BLaER1 treated with 17β-estradiol and CSF1 and Interleukin-3, amounts not matched to agents 10 nM and 100 nM (cell line): ENCODE measurements around the gene KHDC4.
"Not testable (repeated sequence)": the region's sequence is repeated elsewhere in the genome, so short reads cannot be mapped to it uniquely, and the experiment has no call there.

Source experiments
- H3K27ac ChIP-seq, 11 experiments: shearing (Covaris generic); formaldehyde crosslinking; 2 replicates each; pipeline ENCODE4 v1.8.1; 2022
- H3K27me3 ChIP-seq, 11 experiments: shearing (Covaris generic); formaldehyde crosslinking; 2 replicates each; pipeline ENCODE4 v1.8.1; 2022
- H3K36me3 ChIP-seq, 11 experiments: shearing (Covaris generic); formaldehyde crosslinking; 2 replicates each; pipeline ENCODE4 v1.8.1; 2022
- H3K4me1 ChIP-seq, 10 experiments: shearing (Covaris generic); formaldehyde crosslinking; 2 replicates each; pipeline ENCODE4 v1.8.1; 2022
- H3K4me2 ChIP-seq, 11 experiments: shearing (Covaris generic); formaldehyde crosslinking; 2 replicates each; pipeline ENCODE4 v1.8.1; 2022
- H3K4me3 ChIP-seq, 10 experiments: shearing (Covaris generic); formaldehyde crosslinking; 2 replicates each; pipeline ENCODE4 v1.8.1; 2022
- H3K9ac ChIP-seq, 11 experiments: shearing (Covaris generic); formaldehyde crosslinking; 2 replicates each; pipeline ENCODE4 v1.8.1; 2022
- H3K9me3 ChIP-seq, 11 experiments: shearing (Covaris generic); formaldehyde crosslinking; replicated peaks in 1 of 11; 2 replicates each; pipeline ENCODE4 v1.8.1; 2022
- H4K20me1 ChIP-seq, 11 experiments: shearing (Covaris generic); formaldehyde crosslinking; 2 replicates each; pipeline ENCODE4 v1.8.1; 2022
- Cebpa-rat ChIP-seq, 11 experiments: shearing (Covaris generic); IDR thresholded peaks; 2 replicates each; pipeline ENCODE4 v1.8.1; 2022

The KHDC4 gene

GRCh38 chr1:155932081-155932480 is 2.1 kb downstream of the KHDC4 start:
- H3K4me2 ChIP-seq, result peak overlapping the region; percentile 81 to 96 (median 91)
- no peaks in the 10 kb centered on the region for H3K27me3 ChIP-seq
- no peak overlapping the region for H3K27ac ChIP-seq
- peaks cover 53 to 69% (median 66%) of the 10 kb centered on the region in 11 experiments for H4K20me1 ChIP-seq
- H3K9me3 ChIP-seq, result no peaks in the 10 kb centered on the region
- peak overlapping the region in 9 of 11 experiments; percentile 43 to 99 (median 95); a peak in 17 of 22 replicates for H3K9ac ChIP-seq
- H3K4me3 ChIP-seq, result peak overlapping the region in 9 of 10 experiments; percentile 80 to 97 (median 87); a peak in 14 of 20 replicates
- no peak for TF ChIP-seq Cebpa-rat (IDR thresholded peaks at IDR 0.05)
- H3K4me1 ChIP-seq, result peaks cover 31 to 45% (median 41%) of the 10 kb centered on the region in 10 experiments
- H3K36me3 ChIP-seq, result peaks cover 62 to 67% (median 66%) of the 10 kb centered on the region in 11 experiments

- no peak overlapping the region for H3K27ac ChIP-seq
- H3K4me2 ChIP-seq, result peak overlapping the region; percentile 81 to 96 (median 91)
- peaks cover 58 to 75% (median 72%) of the 10 kb centered on the region in 11 experiments for H4K20me1 ChIP-seq
- no peaks in the 10 kb centered on the region for H3K9me3 ChIP-seq
- H3K4me1 ChIP-seq, result peaks cover 31 to 45% (median 41%) of the 10 kb centered on the region in 10 experiments
- H3K27me3 ChIP-seq, result no peaks in the 10 kb centered on the region
- peak overlapping the region; percentile 10 to 99 (median 91); a peak in 20 of 22 replicates for H3K9ac ChIP-seq
- peak overlapping the region in 9 of 10 experiments; percentile 16 to 96 (median 83); a peak in 13 of 20 replicates for H3K4me3 ChIP-seq
- H3K36me3 ChIP-seq, result peaks cover 68 to 73% (median 72%) of the 10 kb centered on the region in 11 experiments
- TF ChIP-seq Cebpa-rat (IDR thresholded peaks at IDR 0.05), result no peak
Measured at GRCh38 chr1:155931332-155932038, 2.7 kb downstream of the KHDC4 start.

- peak overlapping the region; percentile 10 to 98 (median 50); a peak in 19 of 22 replicates for H3K9ac ChIP-seq
Measured at GRCh38 chr1:155930725-155931124, 3.5 kb downstream of the KHDC4 start.

GRCh38 chr1:155929057-155929456 is 5.2 kb downstream of the KHDC4 start:
- Histone ChIP-seq H3K27ac (no peak overlapping the region), H3K27me3 (no peaks in the 10 kb centered on the region), H3K4me3 (no peak overlapping the region), H3K4me2 (no peak overlapping the region), H4K20me1 (peaks cover 64 to 98% (median 92%) of the 10 kb centered on the region in 11 experiments), H3K9ac (no peak overlapping the region), H3K9me3 (no peaks in the 10 kb centered on the region), H3K4me1 (peaks cover 31 to 37% (median 36%) of the 10 kb centered on the region in 10 experiments), H3K36me3 (peaks cover 92 to 97% (median 96%) of the 10 kb centered on the region in 11 experiments)
- TF ChIP-seq Cebpa-rat (IDR thresholded peaks at IDR 0.05), result no peak

More at GRCh38 chr1:155930725-155931124, 3.5 kb downstream of the KHDC4 start:
- H3K4me3 ChIP-seq, result peak overlapping the region in 6 of 10 experiments; percentile 14 to 96 (median 84); a peak in 5 of 20 replicates
- not testable (repeated sequence) for H3K27me3 ChIP-seq, H3K27ac ChIP-seq, H3K9me3 ChIP-seq
- peak overlapping the region; percentile 81 to 96 (median 91) for H3K4me2 ChIP-seq
- peaks cover 31 to 45% (median 41%) of the 10 kb centered on the region in 10 experiments for H3K4me1 ChIP-seq
- H3K36me3 ChIP-seq, result peaks cover 75 to 81% (median 79%) of the 10 kb centered on the region in 11 experiments
- peaks cover 61 to 83% (median 77%) of the 10 kb centered on the region in 11 experiments for H4K20me1 ChIP-seq

- Histone ChIP-seq H3K27me3 (no peaks in the 10 kb centered on the region), H4K20me1 (peaks cover 45 to 99% (median 96%) of the 10 kb centered on the region in 11 experiments), H3K4me2 (no peak overlapping the region), H3K9ac (no peak overlapping the region), H3K27ac (no peak overlapping the region), H3K4me3 (no peak overlapping the region), H3K36me3 (peaks cover 99 to 100% (median 100%) of the 10 kb centered on the region in 11 experiments), H3K4me1 (peaks cover 0 to 8% (median 4%) of the 10 kb centered on the region in 10 experiments; a peak in 13 of 20 replicates), H3K9me3 (no peaks in the 10 kb centered on the region)
- no peak for TF ChIP-seq Cebpa-rat (IDR thresholded peaks at IDR 0.05)
Measured at GRCh38 chr1:155925506-155925905, 8.7 kb downstream of the KHDC4 start.

GRCh38 chr1:155920717-155921116 is 13.5 kb downstream of the KHDC4 start:
- peaks cover 97 to 100% (median 99%) of the 10 kb centered on the region in 11 experiments for H3K36me3 ChIP-seq
- TF ChIP-seq Cebpa-rat (IDR thresholded peaks at IDR 0.05), result no peak

GRCh38 chr1:155919801-155920200 is 14.4 kb downstream of the KHDC4 start:
- Histone ChIP-seq H3K4me2 (no peak overlapping the region), H3K4me1 (no peaks in the 10 kb centered on the region), H3K27ac (no peak overlapping the region), H3K9me3 (no peaks in the 10 kb centered on the region), H4K20me1 (peaks cover 19 to 89% (median 80%) of the 10 kb centered on the region in 11 experiments; a peak in 21 of 22 replicates), H3K9ac (no peak overlapping the region), H3K27me3 (no peaks in the 10 kb centered on the region), H3K36me3 (peaks cover 97 to 100% (median 99%) of the 10 kb centered on the region in 11 experiments), H3K4me3 (no peak overlapping the region)
- TF ChIP-seq Cebpa-rat (IDR thresholded peaks at IDR 0.05), result no peak

More at GRCh38 chr1:155920717-155921116, 13.5 kb downstream of the KHDC4 start:
- H3K4me1 ChIP-seq, result no peaks in the 10 kb centered on the region
- H4K20me1 ChIP-seq, result peaks cover 19 to 91% (median 85%) of the 10 kb centered on the region in 11 experiments; a peak in 21 of 22 replicates
- no peaks in the 10 kb centered on the region for H3K9me3 ChIP-seq
- no peaks in the 10 kb centered on the region for H3K27me3 ChIP-seq
- no peak overlapping the region for H3K9ac ChIP-seq
- no peak overlapping the region for H3K27ac ChIP-seq
- no peak overlapping the region for H3K4me3 ChIP-seq
- H3K4me2 ChIP-seq, result no peak overlapping the region

- Histone ChIP-seq H3K9me3 (no peaks in the 10 kb centered on the region), H3K36me3 (peaks cover 97 to 100% (median 99%) of the 10 kb centered on the region in 11 experiments), H3K4me3 (no peak overlapping the region), H3K4me2 (no peak overlapping the region), H3K9ac (no peak overlapping the region), H4K20me1 (peaks cover 19 to 89% (median 77%) of the 10 kb centered on the region in 11 experiments; a peak in 20 of 22 replicates), H3K27ac (no peak overlapping the region), H3K27me3 (no peaks in the 10 kb centered on the region), H3K4me1 (no peaks in the 10 kb centered on the region)
- no peak for TF ChIP-seq Cebpa-rat (IDR thresholded peaks at IDR 0.05)
Measured at GRCh38 chr1:155918660-155919059, 15.6 kb downstream of the KHDC4 start.

- H3K4me3 ChIP-seq, result no peak overlapping the region
- peaks cover 0 to 61% (median 44%) of the 10 kb centered on the region in 11 experiments; a peak in 20 of 22 replicates for H4K20me1 ChIP-seq
- TF ChIP-seq Cebpa-rat (IDR thresholded peaks at IDR 0.05), result no peak
- no peaks in the 10 kb centered on the region for H3K9me3 ChIP-seq
- H3K27me3 ChIP-seq, result no peaks in the 10 kb centered on the region
- no peak overlapping the region for H3K4me2 ChIP-seq
- peaks cover 12 to 23% (median 20%) of the 10 kb centered on the region in 10 experiments for H3K4me1 ChIP-seq
- no peak overlapping the region for H3K9ac ChIP-seq
- H3K27ac ChIP-seq, result no peak overlapping the region
- H3K36me3 ChIP-seq, result peaks cover 74 to 86% (median 79%) of the 10 kb centered on the region in 11 experiments
Measured at GRCh38 chr1:155913969-155914757, 20.1 kb downstream of the KHDC4 start.
